Suprapubic skin (tissue), 4 donors: ENCODE results near the gene TMEM150C.

Experiments
- EP300 ChIP-seq: sonication (generic); formaldehyde crosslinking; IDR thresholded peaks from one replicate; pipeline ENCODE4 v1.6.1; 2017; ENCODE audit warnings: antibody characterized with exemption
- POLR2A ChIP-seq, 2 donors: fragments of 450-650 bp; IDR thresholded peaks; one replicate each; pipeline ENCODE4 v1.6.1; 2017; ENCODE audit warnings: antibody characterized with exemption in 2 of 2, mild to moderate bottlenecking in 2 of 2, moderate library complexity in 2 of 2
- POLR2AphosphoS5 ChIP-seq, 3 donors: sonication (generic); formaldehyde crosslinking; IDR thresholded peaks; one replicate each; pipeline ENCODE4 v1.6.1; 2017; ENCODE audit warnings: antibody characterized with exemption in 3 of 3
- TF ChIP-seq, protein P1 (sequence below), 2 donors: fragments of 200-600 bp in 1 of 2; fragments of 450-650 bp in 1 of 2; sonication (generic) in 1 of 2; IDR thresholded peaks; one replicate each; pipeline ENCODE4 v1.5.1; 2016 to 2019; ENCODE audit warnings: antibody characterized with exemption in 2 of 2, mild to moderate bottlenecking in 1 of 2, moderate library complexity in 1 of 2

DNA sequence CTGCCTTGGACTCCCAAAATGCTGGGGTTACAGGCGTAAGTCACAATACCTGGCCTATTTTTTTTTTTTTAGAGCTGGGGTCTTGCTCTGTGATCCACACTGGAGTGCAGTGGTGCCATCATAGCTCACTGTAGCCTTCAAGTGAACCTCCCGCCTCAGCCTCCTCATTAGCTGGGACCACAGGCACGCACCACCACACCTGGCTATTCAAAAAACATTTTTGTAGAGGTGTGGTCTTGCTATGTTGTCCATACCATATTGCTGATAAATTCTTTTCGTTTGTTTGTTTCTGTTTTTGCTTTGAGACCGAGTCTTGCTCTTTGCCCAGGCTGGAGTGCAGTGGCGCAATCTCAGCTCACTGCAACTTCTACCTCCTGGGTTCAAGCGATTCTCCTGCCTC, 109.8 kb downstream of the TMEM150C start:
- TF ChIP-seq POLR2A (IDR thresholded peaks at IDR 0.05) (no peak), POLR2AphosphoS5 (IDR thresholded peaks at IDR 0.05) (no peak), EP300 (no peak)
- TF ChIP-seq, protein P1, sequence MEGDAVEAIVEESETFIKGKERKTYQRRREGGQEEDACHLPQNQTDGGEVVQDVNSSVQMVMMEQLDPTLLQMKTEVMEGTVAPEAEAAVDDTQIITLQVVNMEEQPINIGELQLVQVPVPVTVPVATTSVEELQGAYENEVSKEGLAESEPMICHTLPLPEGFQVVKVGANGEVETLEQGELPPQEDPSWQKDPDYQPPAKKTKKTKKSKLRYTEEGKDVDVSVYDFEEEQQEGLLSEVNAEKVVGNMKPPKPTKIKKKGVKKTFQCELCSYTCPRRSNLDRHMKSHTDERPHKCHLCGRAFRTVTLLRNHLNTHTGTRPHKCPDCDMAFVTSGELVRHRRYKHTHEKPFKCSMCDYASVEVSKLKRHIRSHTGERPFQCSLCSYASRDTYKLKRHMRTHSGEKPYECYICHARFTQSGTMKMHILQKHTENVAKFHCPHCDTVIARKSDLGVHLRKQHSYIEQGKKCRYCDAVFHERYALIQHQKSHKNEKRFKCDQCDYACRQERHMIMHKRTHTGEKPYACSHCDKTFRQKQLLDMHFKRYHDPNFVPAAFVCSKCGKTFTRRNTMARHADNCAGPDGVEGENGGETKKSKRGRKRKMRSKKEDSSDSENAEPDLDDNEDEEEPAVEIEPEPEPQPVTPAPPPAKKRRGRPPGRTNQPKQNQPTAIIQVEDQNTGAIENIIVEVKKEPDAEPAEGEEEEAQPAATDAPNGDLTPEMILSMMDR (IDR thresholded peaks at IDR 0.05), result no peak
